NOMO-1 treated with dmso at 0.1 percent for 144 hours (cell line): ENCODE results near the gene DDC.
"Not testable (repeated sequence)": the region's sequence is repeated elsewhere in the genome, so short reads cannot be mapped to it uniquely, and the experiment has no call there.

Source experiments
- DNase-seq: peaks from one replicate; lab custom pipeline; 2025; ENCODE audit not compliant: unreplicated experiment; lab: John Stamatoyannopoulos, UW

Gene DDC

GRCh38 chr7:50589364-50589763 lies 24.2 kb upstream of the DDC start:
- DNase-seq = no peak

GRCh38 chr7:50588937-50589336 lies 23.7 kb upstream of the DDC start:
- DNase-seq = no peak

- no peak for DNase-seq
These were observed 22.5 kb upstream of the DDC start for GRCh38 chr7:50587737-50588136.

- DNase-seq = no peak
These were observed 19.7 kb upstream of the DDC start for GRCh38 chr7:50584793-50585408.

- no peak for DNase-seq
These were observed 19.2 kb upstream of the DDC start for GRCh38 chr7:50584386-50584785.

- not testable (repeated sequence) for DNase-seq
These were observed 18.1 kb upstream of the DDC start for GRCh38 chr7:50583295-50583694.

GRCh38 chr7:50582271-50582670 lies 17.1 kb upstream of the DDC start:
- not testable (repeated sequence) for DNase-seq

GRCh38 chr7:50580666-50581065 lies 15.5 kb upstream of the DDC start:
- DNase-seq = not testable (repeated sequence)

GRCh38 chr7:50580057-50580456 lies 14.9 kb upstream of the DDC start:
- no peak for DNase-seq

GRCh38 chr7:50578105-50578504 lies 12.9 kb upstream of the DDC start:
- not testable (repeated sequence) for DNase-seq

GRCh38 chr7:50577569-50577968 lies 12.4 kb upstream of the DDC start:
- no peak for DNase-seq

- not testable (repeated sequence) for DNase-seq
These were observed 11.2 kb upstream of the DDC start for GRCh38 chr7:50576388-50576787.

- DNase-seq = no peak
These were observed 2.6 kb upstream of the DDC start for GRCh38 chr7:50567715-50568261.

- DNase-seq = no peak
These were observed 772 bp upstream of the DDC start for GRCh38 chr7:50565977-50566376.

GRCh38 chr7:50565559-50565916 lies 333 bp upstream of the DDC start:
- DNase-seq = no peak

GRCh38 chr7:50564171-50564570 lies 1.0 kb downstream of the DDC start:
- DNase-seq = no peak

- no peak for DNase-seq
These were observed 3.1 kb downstream of the DDC start for GRCh38 chr7:50562136-50562535.

GRCh38 chr7:50560865-50561351 lies 4.3 kb downstream of the DDC start:
- DNase-seq = no peak

- DNase-seq = no peak
These were observed 5.3 kb downstream of the DDC start for GRCh38 chr7:50559881-50560280.

GRCh38 chr7:50558294-50559053 lies 6.7 kb downstream of the DDC start:
- DNase-seq = no peak

- DNase-seq = no peak
These were observed 8.1 kb downstream of the DDC start for GRCh38 chr7:50557099-50557498.

GRCh38 chr7:50556247-50556991 lies 8.8 kb downstream of the DDC start:
- no peak for DNase-seq
